ENCODE results near the gene BRICD5.

BRICD5 gene

GRCh38 chr16:2179107-2179501, 31.6 kb downstream of the BRICD5 start:
- no peak for DNase-seq

GRCh38 chr16:2178321-2179106, 32.1 kb downstream of the BRICD5 start:
- DNase-seq = no peak

- no peak for DNase-seq
These were observed 33.1 kb downstream of the BRICD5 start for GRCh38 chr16:2177561-2177960.

- DNase-seq = no peak
These were observed 33.6 kb downstream of the BRICD5 start for GRCh38 chr16:2177101-2177500.

GRCh38 chr16:2176047-2176446, 34.6 kb downstream of the BRICD5 start:
- DNase-seq = no peak

GRCh38 chr16:2175454-2175853, 35.2 kb downstream of the BRICD5 start:
- no peak for DNase-seq

GRCh38 chr16:2174396-2175131, 36.1 kb downstream of the BRICD5 start:
- no peak for DNase-seq

- DNase-seq = no peak
These were observed 36.7 kb downstream of the BRICD5 start for GRCh38 chr16:2173916-2174315.

- DNase-seq = no peak
These were observed 37.3 kb downstream of the BRICD5 start for GRCh38 chr16:2173366-2173765.

GRCh38 chr16:2172688-2173335, 37.9 kb downstream of the BRICD5 start:
- no peak for DNase-seq

- DNase-seq = no peak
These were observed 39.0 kb downstream of the BRICD5 start for GRCh38 chr16:2171601-2172178.

- DNase-seq = no peak
These were observed 39.9 kb downstream of the BRICD5 start for GRCh38 chr16:2170587-2171435.

GRCh38 chr16:2170080-2170479, 40.6 kb downstream of the BRICD5 start:
- DNase-seq = no peak

GRCh38 chr16:2167068-2167638, 43.5 kb downstream of the BRICD5 start:
- DNase-seq = no peak

- no peak for DNase-seq
These were observed 44.2 kb downstream of the BRICD5 start for GRCh38 chr16:2166263-2167067.

GRCh38 chr16:2165861-2166260, 44.8 kb downstream of the BRICD5 start:
- DNase-seq = no peak

- DNase-seq = no peak
These were observed 47.3 kb downstream of the BRICD5 start for GRCh38 chr16:2163211-2163881.

- no peak for DNase-seq
These were observed 48.0 kb downstream of the BRICD5 start for GRCh38 chr16:2162676-2163118.

GRCh38 chr16:2161911-2162310, 48.8 kb downstream of the BRICD5 start:
- DNase-seq = no peak

GRCh38 chr16:2160915-2161551, 49.6 kb downstream of the BRICD5 start:
- no peak for DNase-seq
